WTC11 (cell line): Measurements from ENCODE around the gene MBP. TPM values are rescaled to one million over a fixed set of nuclear protein-coding genes. Genes with fewer than 3 reads are reported as not detected.

Source experiments
- ATAC-seq: fragments of 200-7000 bp; cut with Tn5 transposase; 2 replicates; pipeline ENCODE4 v1.10.0; 2021; ENCODE audit warnings: mild to moderate bottlenecking, moderate library complexity
- CTCF ChIA-PET: fragments of 300-600 bp; sonication (Branson Sonifier 250); formaldehyde crosslinking; loops from one replicate; lab custom pipeline; 2021; ENCODE audit warnings: antibody characterized with exemption; lab: Charles Lee
- POLR2A ChIA-PET: fragments of 350-600 bp; sonication (Branson Sonifier 250); formaldehyde crosslinking; loops from one replicate; lab custom pipeline; 2021; ENCODE audit warnings: antibody characterized with exemption; lab: Charles Lee
- DNase-seq: peaks from one replicate; pipeline ENCODE4 v3.0.0; 2021; ENCODE audit warnings: low spot score
- H3K27ac Mint-ChIP-seq: 2 replicates; pipeline ENCODE4 v1.8.0; 2021; ENCODE audit warnings: mixed read lengths
- H3K27me3 Mint-ChIP-seq: 2 replicates; pipeline ENCODE4 v1.8.0; 2021; ENCODE audit warnings: low read depth, mild to moderate bottlenecking, moderate library complexity, mixed read lengths
- H3K36me3 Mint-ChIP-seq: 2 replicates; pipeline ENCODE4 v1.8.0; 2021; ENCODE audit warnings: mixed read lengths
- H3K4me1 Mint-ChIP-seq: 2 replicates; pipeline ENCODE4 v1.8.0; 2022; ENCODE audit warnings: mixed read lengths
- H3K4me3 Mint-ChIP-seq: 2 replicates; pipeline ENCODE4 v1.8.0; 2021; ENCODE audit warnings: mild to moderate bottlenecking, moderate library complexity, mixed read lengths
- H3K9me3 Mint-ChIP-seq: 2 replicates; pipeline ENCODE4 v1.8.0; 2021; ENCODE audit warnings: mixed read lengths
- ARID4B ChIP-seq: sonication (generic); formaldehyde crosslinking; IDR thresholded peaks from 2 replicates; pipeline ENCODE4 v1.8.0; 2023; ENCODE audit warnings: missing genetic modification reagents, mild to moderate bottlenecking, borderline replicate concordance
- E2F5 ChIP-seq: sonication (generic); formaldehyde crosslinking; IDR thresholded peaks from 2 replicates; pipeline ENCODE4 v1.8.1; 2022; ENCODE audit warnings: mild to moderate bottlenecking, moderate library complexity, missing genetic modification reagents
- EMX1 ChIP-seq: fragments of 250-450 bp; sonication (Bioruptor Pico); IDR thresholded peaks from 2 replicates; pipeline ENCODE4 v1.8.0; 2021; ENCODE audit warnings: mild to moderate bottlenecking
- ETV6 ChIP-seq: sonication (generic); formaldehyde crosslinking; IDR thresholded peaks from 2 replicates; pipeline ENCODE4 v1.8.1; 2022; ENCODE audit warnings: mild to moderate bottlenecking, missing genetic modification reagents
- FOXJ3 ChIP-seq: sonication (generic); formaldehyde crosslinking; IDR thresholded peaks from 2 replicates; pipeline ENCODE4 v1.9.0; 2021; ENCODE audit warnings: missing genetic modification reagents, mild to moderate bottlenecking, borderline replicate concordance
- FOXK1 ChIP-seq: sonication (generic); formaldehyde crosslinking; IDR thresholded peaks from 2 replicates; pipeline ENCODE4 v1.8.0; 2022; ENCODE audit warnings: mild to moderate bottlenecking, moderate library complexity, missing genetic modification reagents
- GABPB1 ChIP-seq: sonication (generic); formaldehyde crosslinking; IDR thresholded peaks from 2 replicates; pipeline ENCODE4 v1.8.1; 2023; ENCODE audit warnings: mild to moderate bottlenecking, missing genetic modification reagents
- HMGA2 ChIP-seq: fragments of 250-450 bp; sonication (Bioruptor Pico); IDR thresholded peaks from 2 replicates; pipeline ENCODE4 v1.4.0; 2021; ENCODE audit warnings: mild to moderate bottlenecking, moderate library complexity
- JUN ChIP-seq: sonication (generic); formaldehyde crosslinking; IDR thresholded peaks from 2 replicates; pipeline ENCODE4 v1.8.0; 2023; ENCODE audit warnings: mild to moderate bottlenecking, missing genetic modification reagents
- MAX ChIP-seq: sonication (generic); formaldehyde crosslinking; IDR thresholded peaks from 2 replicates; pipeline ENCODE4 v1.8.0; 2022; ENCODE audit warnings: mild to moderate bottlenecking, missing genetic modification reagents
- MLX ChIP-seq: sonication (generic); formaldehyde crosslinking; IDR thresholded peaks from 2 replicates; pipeline ENCODE4 v1.8.1; 2023; ENCODE audit warnings: mild to moderate bottlenecking, missing genetic modification reagents, moderate library complexity
- NFYB ChIP-seq: sonication (generic); formaldehyde crosslinking; conservative IDR thresholded peaks from 2 replicates; pipeline ENCODE4 v1.8.0; 2022; ENCODE audit warnings: low read depth, missing genetic modification reagents
- SMAD3 ChIP-seq: sonication (generic); formaldehyde crosslinking; IDR thresholded peaks from 2 replicates; pipeline ENCODE4 v1.8.0; 2022; ENCODE audit warnings: missing genetic modification reagents, mild to moderate bottlenecking, borderline replicate concordance
- STAT6 ChIP-seq: sonication (generic); formaldehyde crosslinking; conservative IDR thresholded peaks from 2 replicates; pipeline ENCODE4 v1.8.1; 2023; ENCODE audit warnings: mild to moderate bottlenecking, low read depth, missing genetic modification reagents, moderate library complexity
- TEAD1 ChIP-seq: sonication (generic); formaldehyde crosslinking; IDR thresholded peaks from 2 replicates; pipeline ENCODE4 v1.8.0; 2022; ENCODE audit warnings: mild to moderate bottlenecking, missing genetic modification reagents
- ZMAT4 ChIP-seq: fragments of 250-450 bp; sonication (Bioruptor Pico); IDR thresholded peaks from 2 replicates; pipeline ENCODE4 v1.9.0; 2021; ENCODE audit warnings: mild to moderate bottlenecking
- ZNF263 ChIP-seq: sonication (generic); formaldehyde crosslinking; IDR thresholded peaks from 2 replicates; pipeline ENCODE4 v1.8.1; 2022; ENCODE audit warnings: low read depth, mild to moderate bottlenecking, moderate library complexity, missing genetic modification reagents
- ZNF532 ChIP-seq: fragments of 250-450 bp; sonication (Bioruptor Pico); IDR thresholded peaks from 2 replicates; pipeline ENCODE4 v1.9.0; 2021; ENCODE audit warnings: mild to moderate bottlenecking, borderline replicate concordance
- ZSCAN18 ChIP-seq: fragments of 250-450 bp; sonication (Bioruptor Pico); IDR thresholded peaks from 2 replicates; pipeline ENCODE4 v2.1.2; 2022; ENCODE audit warnings: mild to moderate bottlenecking, moderate library complexity
- total RNA-seq: library from RNA; stranded (reverse); gene quantifications from 3 replicates; pipeline ENCODE4 v1.2.3, GENCODE V29; 2021

Gene MBP
- total RNA-seq, 1 experiment from 2014 or later: 19.6 TPM

GRCh38 chr18:77162580-77162979, 30.0 kb upstream of the MBP start:
- ChIA-PET CTCF (no interaction called here), POLR2A (no interaction called here)
- Mint-ChIP-seq H3K9me3 (peaks cover 7% of the 10 kb centered on the region), H3K4me3 (no peak overlapping the region), H3K36me3 (peaks cover 13% of the 10 kb centered on the region), H3K27me3 (no peaks in the 10 kb centered on the region; the same call in 1 of the 2 replicates), H3K27ac (no peak overlapping the region), H3K4me1 (peaks cover 79% of the 10 kb centered on the region)
- ATAC-seq: peak; percentile 9; the same call in 1 of the 2 replicates
- DNase-seq: no peak
- TF ChIP-seq ARID4B (CRISPR knock-in tag) (no peak), E2F5 (CRISPR knock-in tag) (no peak), TEAD1 (no peak), STAT6 (CRISPR knock-in tag) (no peak), ZMAT4 (CRISPR knock-in tag) (no peak), ZNF263 (no peak), NFYB (CRISPR knock-in tag) (no peak), FOXK1 (no peak)

GRCh38 chr18:77161961-77162360, 29.4 kb upstream of the MBP start:
- TF ChIP-seq ETV6 (CRISPR knock-in tag) (no peak), FOXJ3 (CRISPR knock-in tag) (no peak), EMX1 (CRISPR knock-in tag) (no peak), NFYB (CRISPR knock-in tag) (no peak), MLX (CRISPR knock-in tag) (no peak), JUN (CRISPR knock-in tag) (no peak), GABPB1 (CRISPR knock-in tag) (no peak), SMAD3 (CRISPR knock-in tag) (no peak), HMGA2 (CRISPR knock-in tag) (no peak), MAX (CRISPR knock-in tag) (no peak), ZNF532 (CRISPR knock-in tag) (no peak), ZSCAN18 (CRISPR knock-in tag) (no peak)
- Mint-ChIP-seq H3K4me3 (no peak overlapping the region), H3K36me3 (peaks cover 13% of the 10 kb centered on the region), H3K4me1 (peaks cover 73% of the 10 kb centered on the region), H3K9me3 (peaks cover 7% of the 10 kb centered on the region), H3K27me3 (no peaks in the 10 kb centered on the region; the same call in 1 of the 2 replicates), H3K27ac (no peak overlapping the region)
- ATAC-seq (no peak), DNase-seq (no peak)
- ChIA-PET CTCF (no interaction called here), POLR2A (no interaction called here)
